Activated gamma-delta T cell (primary cell): Measurements from ENCODE around the gene SIM2.

Experiments
- DNase-seq: peaks from one replicate; lab custom pipeline; 2025; lab: John Stamatoyannopoulos, UW

SIM2 gene

GRCh38 chr21:36716836-36717235 is 17.9 kb downstream of the SIM2 start:
- DNase-seq, result no peak

- no peak for DNase-seq
These were observed 19.1 kb downstream of the SIM2 start for GRCh38 chr21:36717976-36718375.

GRCh38 chr21:36718951-36719501 is 20.1 kb downstream of the SIM2 start:
- no peak for DNase-seq

GRCh38 chr21:36719614-36720013 is 20.7 kb downstream of the SIM2 start:
- DNase-seq, result no peak

GRCh38 chr21:36721817-36722216 is 22.9 kb downstream of the SIM2 start:
- no peak for DNase-seq

GRCh38 chr21:36722370-36723368 is 23.8 kb downstream of the SIM2 start:
- DNase-seq, result no peak

GRCh38 chr21:36723371-36723881 is 24.5 kb downstream of the SIM2 start:
- no peak for DNase-seq

- DNase-seq, result no peak
These were observed 25.7 kb downstream of the SIM2 start for GRCh38 chr21:36724660-36725059.

- DNase-seq, result no peak
These were observed 27.0 kb downstream of the SIM2 start for GRCh38 chr21:36725793-36726386.

- DNase-seq, result no peak
These were observed 29.0 kb downstream of the SIM2 start for GRCh38 chr21:36727866-36728265.

GRCh38 chr21:36728371-36729111 is 29.6 kb downstream of the SIM2 start:
- DNase-seq, result no peak

GRCh38 chr21:36729310-36729970 is 30.5 kb downstream of the SIM2 start:
- no peak for DNase-seq

GRCh38 chr21:36730291-36731281 is 31.7 kb downstream of the SIM2 start:
- DNase-seq, result no peak

- DNase-seq, result no peak
These were observed 33.3 kb downstream of the SIM2 start for GRCh38 chr21:36732217-36732616.

- no peak for DNase-seq
These were observed 33.8 kb downstream of the SIM2 start for GRCh38 chr21:36732761-36733160.

GRCh38 chr21:36733857-36734256 is 34.9 kb downstream of the SIM2 start:
- DNase-seq, result no peak

GRCh38 chr21:36734367-36735200 is 35.7 kb downstream of the SIM2 start:
- DNase-seq, result no peak

- DNase-seq, result no peak
These were observed 36.2 kb downstream of the SIM2 start for GRCh38 chr21:36735201-36735515.

- no peak for DNase-seq
These were observed 36.9 kb downstream of the SIM2 start for GRCh38 chr21:36735724-36736320.
